HG03066 (cell line): ENCODE data around the gene LRRC23.
A peak's percentile ranks its signal among the peaks of the same experiment; 100 is the strongest.
"Not testable (repeated sequence)": the region's sequence is repeated elsewhere in the genome, so short reads cannot be mapped to it uniquely, and the experiment has no call there.

Experiments
- ATAC-seq: cut with Tn5 transposase; IDR thresholded peaks from one replicate; pipeline ENCODE4 v1.9.1; 2021; ENCODE audit warnings: low read depth; ENCODE audit not compliant: unreplicated experiment

Gene LRRC23

DNA sequence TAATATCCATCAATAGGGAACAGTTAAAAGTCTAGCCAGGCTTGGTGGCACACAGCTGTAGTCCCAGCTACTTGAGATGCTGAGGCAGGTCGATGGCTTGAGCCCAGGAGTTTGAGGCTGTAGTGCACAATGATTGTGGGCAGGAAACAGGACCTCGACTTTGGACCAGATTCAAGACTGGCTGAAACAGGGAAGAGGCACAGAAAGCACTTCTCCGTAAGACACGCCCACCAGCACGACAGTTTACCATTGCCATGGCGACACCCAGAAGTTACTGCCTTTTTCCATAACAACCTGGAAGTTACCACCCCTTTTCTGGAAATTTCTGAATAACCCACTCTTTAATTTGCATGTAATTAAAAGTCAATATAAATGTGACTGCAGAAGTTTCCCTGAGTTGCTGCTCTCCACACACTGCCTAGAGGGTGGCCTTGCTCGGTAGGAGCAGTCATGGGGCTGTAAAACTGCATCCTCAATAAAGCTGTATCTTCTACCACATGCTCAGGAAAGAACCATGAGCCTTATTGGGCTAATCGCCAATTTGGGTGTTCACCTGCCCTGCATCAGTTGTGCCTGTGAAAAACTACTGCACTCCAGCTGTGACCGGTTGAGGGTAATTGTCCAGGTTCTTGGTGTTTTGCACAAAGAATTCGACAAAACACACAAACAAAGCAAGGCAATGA, 4.6 kb upstream of the LRRC23 start:
- no peak for ATAC-seq

DNA sequence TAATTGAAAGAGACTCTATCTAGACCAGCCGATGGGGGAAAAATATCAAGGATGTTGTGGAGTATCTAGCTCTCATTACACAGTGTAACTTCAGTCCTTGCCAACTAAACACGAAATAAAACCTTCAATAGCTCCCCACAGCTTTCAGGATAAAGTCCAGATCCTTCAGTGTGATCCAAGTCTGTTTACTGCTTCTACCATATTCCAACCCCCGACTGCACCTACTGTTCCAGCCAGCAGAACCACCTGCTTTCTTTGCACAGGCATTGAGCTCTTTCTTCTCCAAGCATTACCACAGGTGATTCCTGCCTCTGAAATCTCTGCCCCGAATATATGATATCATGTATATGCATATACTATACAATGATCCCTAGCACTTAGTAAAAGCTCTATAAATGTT, 2.2 kb upstream of the LRRC23 start:
- no peak for ATAC-seq

DNA sequence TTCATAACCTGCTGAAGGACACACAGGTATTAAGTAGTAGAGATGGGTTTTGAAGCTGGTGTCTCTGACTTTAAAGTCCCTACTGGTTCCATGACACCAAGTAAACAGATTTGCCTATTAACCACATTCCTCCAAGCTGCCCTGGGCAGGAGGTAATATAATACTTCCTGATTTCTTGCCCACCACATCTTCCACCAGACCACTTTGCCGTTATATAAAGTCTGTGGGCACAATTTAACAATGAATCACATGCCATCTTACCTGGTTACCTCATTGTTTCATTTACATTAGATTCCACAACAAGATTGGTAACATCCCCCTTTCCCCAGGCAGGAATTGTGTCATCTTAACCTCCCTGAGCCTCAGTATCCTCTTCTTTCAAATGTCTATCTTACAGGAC, 900 bp upstream of the LRRC23 start:
- ATAC-seq: no peak

GRCh38 chr12:6905414-6906040, 905 bp downstream of the LRRC23 start:
- ATAC-seq: no peak

GRCh38 chr12:6908141-6908540, 3.5 kb downstream of the LRRC23 start:
- not testable (repeated sequence) for ATAC-seq

GRCh38 chr12:6909421-6910145, 5.0 kb downstream of the LRRC23 start:
- no peak for ATAC-seq

- no peak for ATAC-seq
These were observed 7.7 kb downstream of the LRRC23 start for GRCh38 chr12:6912164-6912935.

DNA sequence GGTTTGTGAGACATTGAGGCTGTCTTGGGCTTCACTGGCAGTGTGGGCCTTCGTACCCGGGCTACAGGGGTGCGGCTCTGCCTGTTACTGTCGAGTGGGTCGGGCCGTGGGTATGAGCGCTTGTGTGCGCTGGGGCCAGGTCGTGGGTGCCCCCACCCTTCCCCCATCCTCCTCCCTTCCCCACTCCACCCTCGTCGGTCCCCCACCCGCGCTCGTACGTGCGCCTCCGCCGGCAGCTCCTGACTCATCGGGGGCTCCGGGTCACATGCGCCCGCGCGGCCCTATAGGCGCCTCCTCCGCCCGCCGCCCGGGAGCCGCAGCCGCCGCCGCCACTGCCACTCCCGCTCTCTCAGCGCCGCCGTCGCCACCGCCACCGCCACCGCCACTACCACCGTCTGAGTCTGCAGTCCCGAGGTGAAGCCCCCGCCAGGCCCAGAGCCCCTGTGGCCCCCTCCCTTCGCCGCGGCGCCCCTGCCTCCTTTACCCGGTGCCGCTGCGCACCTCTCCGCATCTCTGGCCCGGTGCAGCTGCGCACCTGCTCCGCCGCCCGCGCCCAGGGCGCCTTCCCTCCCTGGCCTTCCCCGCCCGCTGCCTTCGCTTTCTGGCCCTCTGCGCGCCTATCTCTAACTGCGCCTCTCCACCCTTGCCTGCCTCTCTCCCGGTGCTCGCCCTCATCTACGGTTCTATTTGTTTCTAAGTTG, 9.8 kb downstream of the LRRC23 start, which contains the start of gene ENO2:
Gene ENO2 (plus strand): TSS at position 335 of the 701 bp plus-strand sequence. CDS start 1,253 bp downstream, outside the sequence.
- peak; percentile 76 for ATAC-seq

- ATAC-seq: no peak
These were observed 10.5 kb downstream of the LRRC23 start for GRCh38 chr12:6914947-6915788.

DNA sequence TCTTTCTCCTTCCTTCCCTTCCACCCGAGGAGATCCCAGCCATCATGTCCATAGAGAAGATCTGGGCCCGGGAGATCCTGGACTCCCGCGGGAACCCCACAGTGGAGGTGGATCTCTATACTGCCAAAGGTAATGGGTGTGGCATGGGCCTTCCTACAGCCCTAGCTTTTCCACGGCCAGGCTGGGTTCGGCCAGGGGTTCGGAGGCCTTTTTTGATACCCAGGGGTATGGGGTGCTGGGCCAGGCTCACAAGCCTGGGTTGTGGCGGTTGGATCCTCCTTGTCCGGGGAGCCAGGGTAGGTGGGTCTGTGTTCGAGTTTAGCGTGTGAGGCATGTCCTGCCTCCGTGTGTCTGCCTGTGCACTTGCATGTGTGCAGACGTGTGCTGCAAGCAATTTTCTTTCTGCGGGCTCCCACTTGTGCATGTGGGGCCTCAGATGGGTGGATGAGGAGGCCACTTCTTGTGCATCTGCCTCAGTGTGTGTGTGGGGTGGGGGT, 11.2 kb downstream of the LRRC23 start:
- ATAC-seq: no peak

DNA sequence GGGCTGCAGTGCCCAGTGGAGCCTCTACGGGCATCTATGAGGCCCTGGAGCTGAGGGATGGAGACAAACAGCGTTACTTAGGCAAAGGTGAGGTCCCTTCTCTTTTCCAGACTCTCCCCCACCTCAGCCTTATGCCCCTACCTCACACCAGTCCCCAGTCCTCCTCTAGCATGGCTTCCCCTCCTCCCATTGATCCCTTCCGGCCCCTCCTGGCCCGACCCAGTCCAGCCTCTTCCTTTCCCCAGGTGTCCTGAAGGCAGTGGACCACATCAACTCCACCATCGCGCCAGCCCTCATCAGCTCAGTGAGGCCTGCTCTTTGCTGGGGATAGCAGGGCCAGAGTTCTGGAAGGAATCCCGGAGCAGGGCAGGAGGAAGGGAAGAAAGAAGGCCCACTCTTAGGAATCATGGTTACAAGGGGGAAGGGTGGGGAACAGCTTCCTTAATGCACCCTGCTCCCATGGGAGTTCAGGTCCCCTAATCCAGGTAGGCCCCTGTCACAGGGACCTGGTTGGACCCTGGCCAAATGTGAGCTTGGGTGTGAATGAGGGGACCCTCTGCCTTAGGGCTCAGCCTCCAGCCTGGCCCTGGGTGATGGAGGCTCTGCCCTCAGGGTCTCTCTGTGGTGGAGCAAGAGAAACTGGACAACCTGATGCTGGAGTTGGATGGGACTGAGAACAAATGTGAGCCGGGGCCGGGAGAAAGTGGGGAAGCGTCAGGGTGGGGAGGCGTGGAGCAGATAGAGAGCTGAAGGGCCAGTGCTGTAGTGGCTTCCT, 12.0 kb downstream of the LRRC23 start:
- ATAC-seq: no peak

DNA sequence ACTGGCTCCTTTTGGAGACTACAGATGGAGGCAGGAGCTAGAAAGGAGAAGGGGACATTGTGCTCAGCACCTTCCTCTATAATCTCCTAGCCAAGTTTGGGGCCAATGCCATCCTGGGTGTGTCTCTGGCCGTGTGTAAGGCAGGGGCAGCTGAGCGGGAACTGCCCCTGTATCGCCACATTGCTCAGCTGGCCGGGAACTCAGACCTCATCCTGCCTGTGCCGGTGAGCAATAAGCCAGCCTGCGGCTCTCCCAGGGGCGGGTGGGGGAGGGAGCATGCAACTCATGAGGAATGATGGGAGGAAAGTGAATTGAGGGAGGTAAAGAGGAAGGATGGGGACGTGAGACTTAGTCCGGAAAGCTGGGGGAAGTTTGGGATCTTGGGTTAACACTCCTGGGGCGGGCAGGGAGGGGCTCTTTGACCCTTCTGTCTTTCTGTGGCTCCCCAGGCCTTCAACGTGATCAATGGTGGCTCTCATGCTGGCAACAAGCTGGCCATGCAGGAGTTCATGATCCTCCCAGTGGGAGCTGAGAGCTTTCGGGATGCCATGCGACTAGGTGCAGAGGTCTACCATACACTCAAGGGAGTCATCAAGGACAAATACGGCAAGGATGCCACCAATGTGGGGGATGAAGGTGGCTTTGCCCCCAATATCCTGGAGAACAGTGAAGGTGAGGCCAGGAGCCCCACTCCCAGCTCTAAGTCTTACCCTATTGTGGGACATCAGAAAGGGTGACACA, 13.0 kb downstream of the LRRC23 start:
- ATAC-seq: no peak

GRCh38 chr12:6919588-6919987, 15.0 kb downstream of the LRRC23 start:
- no peak for ATAC-seq

DNA sequence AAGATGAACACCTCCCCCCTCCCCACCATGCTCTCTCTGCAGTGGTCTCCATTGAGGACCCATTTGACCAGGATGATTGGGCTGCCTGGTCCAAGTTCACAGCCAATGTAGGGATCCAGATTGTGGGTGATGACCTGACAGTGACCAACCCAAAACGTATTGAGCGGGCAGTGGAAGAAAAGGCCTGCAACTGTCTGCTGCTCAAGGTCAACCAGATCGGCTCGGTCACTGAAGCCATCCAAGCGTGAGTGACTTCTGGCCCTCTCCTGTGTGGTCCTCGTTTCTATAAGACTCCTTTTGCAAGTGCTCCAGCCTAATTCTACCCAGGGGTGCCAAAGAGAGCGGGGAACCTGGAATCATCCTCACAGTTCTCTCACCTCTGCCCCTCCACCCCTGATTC, 16.9 kb downstream of the LRRC23 start:
- no peak for ATAC-seq

- ATAC-seq: peak; percentile 48
These were observed 17.6 kb downstream of the LRRC23 start for GRCh38 chr12:6921996-6922946.

- no peak for ATAC-seq
These were observed 18.5 kb downstream of the LRRC23 start for GRCh38 chr12:6923003-6923732.
